Measurements from ENCODE around the gene CDK5RAP1.

- no peak for TF ChIP-seq CTCF (IDR thresholded peaks at IDR 0.05; ENCODE audit: low read depth, low read length, missing input control)
- no peak for TF ChIP-seq HNF4G (IDR thresholded peaks at IDR 0.05)
- TF ChIP-seq JUND (IDR thresholded peaks at IDR 0.05) = peak; percentile 90 to 98
- TF ChIP-seq, protein P1, sequence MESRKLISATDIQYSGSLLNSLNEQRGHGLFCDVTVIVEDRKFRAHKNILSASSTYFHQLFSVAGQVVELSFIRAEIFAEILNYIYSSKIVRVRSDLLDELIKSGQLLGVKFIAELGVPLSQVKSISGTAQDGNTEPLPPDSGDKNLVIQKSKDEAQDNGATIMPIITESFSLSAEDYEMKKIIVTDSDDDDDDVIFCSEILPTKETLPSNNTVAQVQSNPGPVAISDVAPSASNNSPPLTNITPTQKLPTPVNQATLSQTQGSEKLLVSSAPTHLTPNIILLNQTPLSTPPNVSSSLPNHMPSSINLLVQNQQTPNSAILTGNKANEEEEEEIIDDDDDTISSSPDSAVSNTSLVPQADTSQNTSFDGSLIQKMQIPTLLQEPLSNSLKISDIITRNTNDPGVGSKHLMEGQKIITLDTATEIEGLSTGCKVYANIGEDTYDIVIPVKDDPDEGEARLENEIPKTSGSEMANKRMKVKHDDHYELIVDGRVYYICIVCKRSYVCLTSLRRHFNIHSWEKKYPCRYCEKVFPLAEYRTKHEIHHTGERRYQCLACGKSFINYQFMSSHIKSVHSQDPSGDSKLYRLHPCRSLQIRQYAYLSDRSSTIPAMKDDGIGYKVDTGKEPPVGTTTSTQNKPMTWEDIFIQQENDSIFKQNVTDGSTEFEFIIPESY (IDR thresholded peaks at IDR 0.05) = peak; percentile 89
- peak; percentile 71 for TF ChIP-seq MAX (IDR thresholded peaks at IDR 0.05)
- TF ChIP-seq NR2F2 (IDR thresholded peaks at IDR 0.05) = no peak
- TF ChIP-seq REST (IDR thresholded peaks at IDR 0.05) = peak; percentile 30
- peak; percentile 53 for TF ChIP-seq SP1 (IDR thresholded peaks at IDR 0.05)
- no peak for TF ChIP-seq TAF1 (conservative IDR thresholded peaks at IDR 0.05)
- TF ChIP-seq, protein P2, sequence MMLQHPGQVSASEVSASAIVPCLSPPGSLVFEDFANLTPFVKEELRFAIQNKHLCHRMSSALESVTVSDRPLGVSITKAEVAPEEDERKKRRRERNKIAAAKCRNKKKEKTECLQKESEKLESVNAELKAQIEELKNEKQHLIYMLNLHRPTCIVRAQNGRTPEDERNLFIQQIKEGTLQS (IDR thresholded peaks at IDR 0.05) = peak; percentile 76
- no peak for TF ChIP-seq RAD21 (IDR thresholded peaks at IDR 0.05)
- TF ChIP-seq FOXA1 (IDR thresholded peaks at IDR 0.05) = peak; percentile 87
Measured at GRCh38 chr20:33373735-33374605, 27.3 kb downstream of the CDK5RAP1 start.

Data from liver (tissue), 3 donors.